ENCODE results near the gene LPCAT3. TPM values are rescaled to one million over a fixed set of nuclear protein-coding genes. Genes with fewer than 3 reads are reported as not detected.
"Not testable (repeated sequence)": the region's sequence is repeated elsewhere in the genome, so short reads cannot be mapped to it uniquely, and the experiment has no call there.

LPCAT3 gene
- total RNA-seq, 2 experiments from 2014 or later: 22.7 to 27.2 TPM

DNA sequence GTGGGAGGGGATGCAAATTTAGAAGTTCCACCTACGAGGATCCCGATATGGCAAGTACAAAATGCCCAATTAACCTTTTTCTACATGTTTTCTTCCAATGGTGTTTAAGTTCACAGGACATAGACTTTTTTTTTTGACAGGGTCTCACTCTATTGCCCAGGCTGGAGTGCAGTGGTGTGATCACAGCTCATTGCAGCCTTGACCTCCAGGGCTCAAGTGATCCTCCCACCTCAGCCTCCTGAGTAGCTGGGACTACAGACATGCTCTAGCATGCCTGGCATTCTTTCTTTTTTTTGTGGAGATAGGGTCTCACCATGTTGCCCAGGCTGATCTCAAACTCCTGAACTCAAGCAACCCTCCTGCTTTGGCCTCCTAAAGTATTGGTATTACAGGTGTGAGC is 37.5 kb upstream of the LPCAT3 start:
- H3K27ac Mint-ChIP-seq; intact Hi-C loops (cut with micrococcal nuclease); H3K9me3 Mint-ChIP-seq; H3K4me3 Mint-ChIP-seq; H3K4me1 Mint-ChIP-seq (ENCODE audit: low read depth); DNase-seq; H3K36me3 Mint-ChIP-seq (ENCODE audit: low read depth): not testable (repeated sequence)
- peaks cover 19% of the 10 kb centered on the region for H3K27me3 Mint-ChIP-seq (ENCODE audit: low read depth)
- CTCF ChIA-PET: interaction anchor here (1.8 kb wide), 1 partner anchor 107 kb away, joined by 5 read pairs; no protein-coding TSS in a partner anchor

DNA sequence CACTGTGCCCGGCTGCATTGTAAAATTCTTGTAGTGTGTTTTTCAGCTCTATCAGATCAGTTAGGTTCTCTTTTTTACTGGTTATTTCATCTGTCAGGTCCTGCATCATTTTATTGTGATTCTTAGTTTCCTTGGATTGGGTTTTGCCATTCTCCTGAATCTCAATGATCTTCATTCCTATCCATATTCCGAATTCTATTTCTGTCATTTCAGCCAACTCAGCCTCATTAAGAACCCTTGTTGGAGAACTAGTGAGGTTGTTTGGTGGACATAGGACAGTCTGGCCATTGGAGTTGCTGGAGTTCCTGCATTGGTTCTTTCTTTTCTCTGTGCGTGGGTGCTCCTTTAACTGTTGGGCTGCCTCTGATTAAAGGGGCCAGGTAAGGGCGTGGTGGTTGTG is 36.6 kb upstream of the LPCAT3 start:
- intact Hi-C loops (cut with micrococcal nuclease): no loop called here
- CTCF ChIA-PET: no interaction called here
- H3K4me3 Mint-ChIP-seq: no peak overlapping the region
- DNase-seq: no peak
- H3K4me1 Mint-ChIP-seq (ENCODE audit: low read depth): no peaks in the 10 kb centered on the region
- H3K27ac Mint-ChIP-seq: no peak overlapping the region
- H3K36me3 Mint-ChIP-seq (ENCODE audit: low read depth): no peaks in the 10 kb centered on the region
- H3K27me3 Mint-ChIP-seq (ENCODE audit: low read depth): peaks cover 15% of the 10 kb centered on the region
- H3K9me3 Mint-ChIP-seq: no peaks in the 10 kb centered on the region

DNA sequence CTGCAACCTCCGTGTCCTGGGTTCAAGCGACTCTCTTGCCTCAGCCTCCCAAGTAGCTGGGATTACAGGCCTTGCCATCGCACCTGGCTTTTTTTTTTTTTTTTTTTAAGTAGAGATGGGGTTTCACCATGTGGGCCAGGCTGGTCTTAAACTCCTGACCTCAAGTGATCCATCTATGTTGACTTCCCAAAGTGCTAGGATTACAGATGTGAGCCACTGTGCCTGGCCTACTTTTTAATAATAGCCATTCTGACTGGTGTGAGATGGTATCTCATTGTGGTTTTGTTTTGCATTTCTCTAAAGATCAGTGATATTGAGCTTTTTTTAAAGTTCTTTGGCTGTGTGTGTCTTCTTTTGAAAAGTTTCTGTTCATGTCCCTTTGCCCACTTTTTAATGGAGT is 31.7 kb upstream of the LPCAT3 start:
- H3K4me3 Mint-ChIP-seq; H3K27ac Mint-ChIP-seq; H3K36me3 Mint-ChIP-seq (ENCODE audit: low read depth); intact Hi-C loops (cut with micrococcal nuclease); H3K9me3 Mint-ChIP-seq; DNase-seq; H3K27me3 Mint-ChIP-seq (ENCODE audit: low read depth): not testable (repeated sequence)
- peaks cover 11% of the 10 kb centered on the region for H3K4me1 Mint-ChIP-seq (ENCODE audit: low read depth)
- CTCF ChIA-PET: interaction anchor here (1.1 kb wide), 1 partner anchor 53 kb away, joined by 3 read pairs; no protein-coding TSS in a partner anchor

DNA sequence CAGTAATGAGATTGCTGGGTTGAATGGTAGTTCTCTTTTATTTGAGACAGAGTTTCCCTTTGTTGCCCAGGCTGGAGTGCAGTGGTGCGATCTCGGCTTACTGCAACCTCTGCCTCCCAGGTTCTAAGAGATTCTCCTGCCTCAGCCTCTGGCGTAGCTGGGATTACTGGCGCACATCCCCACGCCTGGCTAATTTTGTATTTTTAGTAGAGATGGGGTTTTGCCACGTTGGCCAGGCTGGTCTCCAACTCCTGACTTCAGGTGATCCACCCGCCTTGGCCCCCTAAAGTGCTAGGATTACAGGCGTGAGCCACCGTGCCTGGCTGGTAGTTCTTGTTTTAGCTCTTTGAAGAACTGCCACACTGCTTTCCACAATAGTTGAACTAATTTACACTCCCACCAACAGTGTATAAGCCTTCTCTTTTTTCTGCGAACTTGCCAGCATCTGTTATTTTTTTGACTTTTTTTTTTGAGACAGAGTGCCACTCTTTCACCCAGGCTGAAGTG is 31.2 kb upstream of the LPCAT3 start:
- intact Hi-C loops (cut with micrococcal nuclease); H3K9me3 Mint-ChIP-seq; H3K27me3 Mint-ChIP-seq (ENCODE audit: low read depth); H3K27ac Mint-ChIP-seq; H3K36me3 Mint-ChIP-seq (ENCODE audit: low read depth); CTCF ChIA-PET; DNase-seq; H3K4me3 Mint-ChIP-seq: not testable (repeated sequence)
- peaks cover 11% of the 10 kb centered on the region for H3K4me1 Mint-ChIP-seq (ENCODE audit: low read depth)

DNA sequence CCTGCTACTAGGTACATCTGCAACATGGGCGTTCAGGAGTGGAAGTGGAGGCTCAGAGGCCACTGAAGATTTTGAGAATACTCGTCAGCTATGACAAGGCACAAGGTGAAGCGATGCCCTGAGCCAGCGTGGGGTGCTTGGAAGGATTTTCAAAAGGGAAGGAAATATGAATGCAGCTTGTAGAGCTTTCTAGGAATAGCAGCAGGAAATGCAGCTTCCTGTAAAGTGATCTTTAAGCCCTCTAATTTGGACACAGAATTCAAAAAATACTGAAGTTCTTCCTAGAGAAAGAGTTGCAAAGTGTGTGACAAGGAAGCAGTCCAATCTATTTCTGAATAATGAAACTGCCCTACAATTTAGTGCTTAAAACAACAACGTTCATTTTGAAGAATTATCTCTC is 29.0 kb upstream of the LPCAT3 start:
- H3K4me3 Mint-ChIP-seq: no peak overlapping the region
- H3K4me1 Mint-ChIP-seq (ENCODE audit: low read depth): peaks cover 11% of the 10 kb centered on the region
- intact Hi-C loops (cut with micrococcal nuclease): no loop called here
- no peaks in the 10 kb centered on the region for H3K36me3 Mint-ChIP-seq (ENCODE audit: low read depth)
- CTCF ChIA-PET: interaction anchor here (1.8 kb wide), 1 partner anchor 46 kb away, joined by 7 read pairs; no protein-coding TSS in a partner anchor
- no peaks in the 10 kb centered on the region for H3K27me3 Mint-ChIP-seq (ENCODE audit: low read depth)
- H3K27ac Mint-ChIP-seq: no peak overlapping the region
- H3K9me3 Mint-ChIP-seq: no peaks in the 10 kb centered on the region
- DNase-seq: no peak

DNA sequence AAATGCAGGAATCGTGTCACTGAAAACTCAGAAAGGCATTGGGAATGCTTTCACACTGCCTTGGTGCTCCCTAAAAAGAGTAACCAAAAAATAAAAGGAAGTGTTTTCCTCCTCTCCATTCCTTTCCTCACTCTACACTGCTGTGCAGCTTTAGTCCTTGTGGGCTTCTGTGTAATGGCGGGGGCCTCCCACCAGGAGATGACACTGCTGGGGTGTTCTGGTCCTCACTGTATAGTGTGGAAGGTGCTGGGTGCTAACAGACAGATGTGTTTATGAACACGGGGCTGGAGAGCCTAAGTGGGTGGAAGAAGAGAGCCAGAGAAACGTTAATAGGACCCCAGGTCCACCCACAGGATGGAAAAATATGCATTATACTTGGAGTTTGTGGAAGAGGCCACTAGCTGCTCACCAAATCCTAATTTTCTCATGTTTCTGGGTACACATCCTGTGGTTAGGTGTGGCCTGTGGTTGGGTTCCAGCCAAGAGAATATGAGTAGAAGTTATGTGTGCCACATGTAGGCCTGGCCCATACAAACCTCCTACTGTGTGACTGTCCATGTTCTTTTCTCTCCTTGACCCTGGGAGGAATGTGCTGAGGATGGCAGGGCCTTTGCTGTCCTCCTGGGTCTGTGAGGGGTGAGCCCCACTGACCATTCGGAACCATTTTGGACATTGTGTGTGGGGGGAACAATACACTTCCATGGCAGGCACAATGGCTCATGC is 28.3 kb upstream of the LPCAT3 start:
- Mint-ChIP-seq H3K4me1 (ENCODE audit: low read depth) (peaks cover 11% of the 10 kb centered on the region), H3K27me3 (ENCODE audit: low read depth) (no peaks in the 10 kb centered on the region), H3K4me3 (no peak overlapping the region), H3K9me3 (no peaks in the 10 kb centered on the region), H3K27ac (no peak overlapping the region), H3K36me3 (ENCODE audit: low read depth) (no peaks in the 10 kb centered on the region)
- intact Hi-C loops (cut with micrococcal nuclease): no loop called here
- CTCF ChIA-PET: no interaction called here
- no peak for DNase-seq

DNA sequence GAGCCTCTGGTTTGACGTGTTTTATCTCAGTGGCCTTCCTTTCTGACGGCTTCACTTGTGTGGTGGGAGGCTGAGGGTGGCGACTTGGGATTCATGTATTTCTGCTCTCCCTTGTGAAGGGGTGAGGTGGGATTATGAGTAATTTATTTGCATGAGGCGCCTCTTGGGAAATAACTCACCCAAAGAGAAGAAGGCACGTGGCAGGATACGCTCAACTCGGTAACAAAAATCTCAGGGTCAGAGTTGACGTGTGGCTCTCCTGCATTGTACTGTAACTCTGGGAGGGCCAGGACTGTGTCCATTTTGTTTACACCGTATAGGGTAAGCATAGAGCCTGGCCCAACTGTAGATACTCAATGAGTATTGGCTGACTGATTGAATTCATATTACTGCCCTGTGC is 27.6 kb upstream of the LPCAT3 start:
- no peak overlapping the region for H3K4me3 Mint-ChIP-seq
- no peaks in the 10 kb centered on the region for H3K36me3 Mint-ChIP-seq (ENCODE audit: low read depth)
- no peaks in the 10 kb centered on the region for H3K27me3 Mint-ChIP-seq (ENCODE audit: low read depth)
- intact Hi-C loops (cut with micrococcal nuclease): no loop called here
- no peaks in the 10 kb centered on the region for H3K9me3 Mint-ChIP-seq
- DNase-seq: no peak
- H3K4me1 Mint-ChIP-seq (ENCODE audit: low read depth): peaks cover 11% of the 10 kb centered on the region
- H3K27ac Mint-ChIP-seq: no peak overlapping the region
- CTCF ChIA-PET: no interaction called here

DNA sequence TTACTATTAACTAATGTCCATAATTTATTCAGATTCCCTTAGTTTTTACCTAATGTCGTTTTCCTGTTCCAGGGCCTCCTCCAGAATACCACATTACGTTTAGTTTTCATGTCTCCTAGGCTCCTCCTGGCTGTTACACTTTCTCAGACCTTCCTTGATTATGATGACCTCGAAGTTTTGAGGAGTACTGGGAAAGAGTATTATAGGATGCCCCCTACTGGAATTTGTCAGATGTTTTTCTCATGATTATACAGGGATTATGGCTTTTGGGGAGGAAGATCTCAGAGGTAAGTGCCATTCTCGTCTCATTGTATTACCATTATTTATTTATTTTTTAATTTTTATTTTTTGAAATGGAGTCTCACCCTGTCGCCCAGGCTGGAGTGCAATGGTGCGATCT is 24.6 kb upstream of the LPCAT3 start:
- DNase-seq: no peak
- H3K36me3 Mint-ChIP-seq (ENCODE audit: low read depth): no peaks in the 10 kb centered on the region
- CTCF ChIA-PET: interaction anchor here (0.7 to 3.4 kb wide), 2 partner anchors 10 to 56 kb away, joined by 3 to 13 read pairs; no protein-coding TSS in a partner anchor
- H3K9me3 Mint-ChIP-seq: no peaks in the 10 kb centered on the region
- H3K4me1 Mint-ChIP-seq (ENCODE audit: low read depth): peaks cover 10% of the 10 kb centered on the region
- no peak overlapping the region for H3K27ac Mint-ChIP-seq
- intact Hi-C loops (cut with micrococcal nuclease): loop anchor here (1.0 kb wide), 2 partner anchors 99 to 119 kb away; partner anchors contain the start of gene C12orf57
- no peak overlapping the region for H3K4me3 Mint-ChIP-seq
- H3K27me3 Mint-ChIP-seq (ENCODE audit: low read depth): no peaks in the 10 kb centered on the region

DNA sequence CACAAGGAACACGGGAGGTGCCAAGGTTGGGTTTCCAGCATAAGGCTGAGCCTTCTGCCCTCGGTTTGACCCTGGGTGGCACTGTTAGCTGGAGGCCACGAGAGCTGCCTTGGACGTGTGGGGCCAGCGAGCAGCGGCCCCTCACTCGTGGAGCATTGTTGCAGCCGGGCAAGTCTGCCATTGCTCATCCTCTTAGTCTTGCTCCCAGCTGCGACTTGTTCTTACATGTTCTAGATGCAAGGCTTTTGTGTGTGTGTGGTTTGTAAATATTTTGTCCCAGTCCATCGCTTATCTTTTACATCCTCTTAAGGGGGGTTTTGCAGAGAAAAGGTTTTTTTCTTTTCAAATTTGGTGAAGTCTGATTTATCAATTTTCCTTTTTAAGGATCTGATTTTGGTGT is 21.1 kb upstream of the LPCAT3 start:
- no peaks in the 10 kb centered on the region for H3K4me1 Mint-ChIP-seq (ENCODE audit: low read depth)
- no peaks in the 10 kb centered on the region for H3K36me3 Mint-ChIP-seq (ENCODE audit: low read depth)
- H3K27me3 Mint-ChIP-seq (ENCODE audit: low read depth): no peaks in the 10 kb centered on the region
- no peak overlapping the region for H3K4me3 Mint-ChIP-seq
- intact Hi-C loops (cut with micrococcal nuclease): no loop called here
- DNase-seq: no peak
- H3K27ac Mint-ChIP-seq: no peak overlapping the region
- CTCF ChIA-PET: no interaction called here
- no peaks in the 10 kb centered on the region for H3K9me3 Mint-ChIP-seq

DNA sequence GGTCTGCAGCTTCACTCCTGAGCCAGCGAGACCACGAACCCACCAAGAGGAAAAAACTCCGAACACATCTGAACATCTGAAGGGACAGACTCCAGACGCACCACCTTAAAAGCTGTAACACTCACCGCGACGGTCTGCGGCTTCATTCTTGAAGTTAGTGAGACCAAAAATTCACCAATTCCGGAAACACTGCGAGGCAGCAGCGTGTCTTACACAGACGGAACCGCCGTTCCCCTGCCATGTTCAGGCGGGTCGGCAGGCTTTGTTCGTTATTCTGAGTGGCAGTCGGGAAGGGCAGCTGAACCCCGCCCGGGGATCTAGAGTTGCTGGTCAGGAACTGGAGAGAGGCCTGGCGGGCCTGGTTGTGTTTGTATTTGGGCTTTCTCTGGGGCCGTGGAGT is 20.3 kb upstream of the LPCAT3 start:
- H3K36me3 Mint-ChIP-seq (ENCODE audit: low read depth): no peaks in the 10 kb centered on the region
- CTCF ChIA-PET: interaction anchor here (1.4 kb wide), 1 partner anchor 68 kb away, joined by 3 read pairs; no protein-coding TSS in a partner anchor
- H3K27ac Mint-ChIP-seq: no peak overlapping the region
- no peak for DNase-seq
- H3K4me3 Mint-ChIP-seq: no peak overlapping the region
- no peaks in the 10 kb centered on the region for H3K9me3 Mint-ChIP-seq
- intact Hi-C loops (cut with micrococcal nuclease): no loop called here
- no peaks in the 10 kb centered on the region for H3K4me1 Mint-ChIP-seq (ENCODE audit: low read depth)
- H3K27me3 Mint-ChIP-seq (ENCODE audit: low read depth): no peaks in the 10 kb centered on the region

DNA sequence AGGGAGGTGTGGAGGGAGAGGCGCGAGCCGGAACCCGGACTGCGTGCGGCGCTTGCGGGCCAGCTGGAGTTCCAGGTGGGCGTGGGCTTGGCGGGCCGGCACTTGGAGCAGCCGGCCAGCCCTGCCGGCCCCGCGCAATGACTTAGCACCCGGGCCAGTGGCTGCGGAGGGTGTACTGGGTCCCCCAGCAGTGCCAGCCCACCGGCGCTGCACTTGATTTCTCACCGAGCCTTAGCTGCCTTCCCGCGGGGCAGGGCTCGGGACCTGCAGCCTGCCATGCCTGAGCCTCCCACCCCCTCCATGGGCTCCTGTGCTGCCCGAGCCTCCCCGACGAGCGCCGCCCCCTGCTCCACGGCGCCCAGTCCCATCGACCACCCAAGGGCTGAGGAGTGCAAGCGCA is 19.1 kb upstream of the LPCAT3 start:
- H3K4me1 Mint-ChIP-seq (ENCODE audit: low read depth); H3K27me3 Mint-ChIP-seq (ENCODE audit: low read depth); intact Hi-C loops (cut with micrococcal nuclease); H3K36me3 Mint-ChIP-seq (ENCODE audit: low read depth); DNase-seq; H3K27ac Mint-ChIP-seq; H3K4me3 Mint-ChIP-seq; H3K9me3 Mint-ChIP-seq: not testable (repeated sequence)
- CTCF ChIA-PET: interaction anchor here (1.3 kb wide), 1 partner anchor 71 kb away, joined by 3 read pairs; the partner anchor contains the start of gene C1RL

DNA sequence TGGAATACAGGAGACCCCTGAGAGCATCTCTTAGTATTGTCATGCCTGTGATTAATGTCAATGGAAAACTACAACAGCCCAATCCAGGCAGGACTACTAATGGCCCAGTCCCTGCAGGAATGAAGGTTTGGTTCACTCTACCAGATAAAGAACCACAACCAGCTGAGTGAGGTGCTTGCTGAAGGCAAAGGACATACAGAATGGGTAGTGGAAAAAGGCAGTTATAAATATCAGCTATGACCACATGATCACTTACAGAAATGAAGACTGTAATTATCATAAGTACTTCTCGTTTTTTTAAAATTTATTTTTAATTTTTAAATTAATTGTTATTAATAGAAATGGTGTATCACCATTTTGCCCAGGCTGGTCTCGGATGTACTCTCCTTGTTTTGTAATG is 17.2 kb upstream of the LPCAT3 start:
- Mint-ChIP-seq H3K27ac (no peak overlapping the region), H3K4me1 (ENCODE audit: low read depth) (no peaks in the 10 kb centered on the region), H3K9me3 (no peaks in the 10 kb centered on the region), H3K27me3 (ENCODE audit: low read depth) (no peaks in the 10 kb centered on the region), H3K4me3 (no peak overlapping the region), H3K36me3 (ENCODE audit: low read depth) (no peaks in the 10 kb centered on the region)
- intact Hi-C loops (cut with micrococcal nuclease): no loop called here
- CTCF ChIA-PET: interaction anchor here (2.1 kb wide), 1 partner anchor 78 kb away, joined by 4 read pairs; no protein-coding TSS in a partner anchor
- DNase-seq: no peak

DNA sequence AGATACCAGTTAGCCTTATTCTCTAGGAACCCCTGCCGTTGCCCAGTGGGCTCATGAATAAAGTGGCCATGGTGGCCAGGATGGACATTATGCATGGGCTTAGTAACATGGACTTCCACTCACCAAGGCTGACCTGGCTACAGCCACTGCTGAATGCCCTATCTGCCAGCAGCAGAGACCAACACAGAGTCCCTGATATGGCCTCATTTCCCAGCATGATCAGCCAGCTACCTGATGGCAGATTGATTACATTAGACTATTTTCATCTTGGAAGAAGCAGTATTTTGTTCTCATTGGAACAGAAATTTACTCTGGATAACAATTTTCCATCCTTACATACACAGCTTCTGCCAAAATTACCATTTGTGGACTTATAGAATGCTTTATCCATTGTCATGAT is 16.2 kb upstream of the LPCAT3 start:
- H3K9me3 Mint-ChIP-seq: no peaks in the 10 kb centered on the region
- no peak overlapping the region for H3K27ac Mint-ChIP-seq
- CTCF ChIA-PET: no interaction called here
- intact Hi-C loops (cut with micrococcal nuclease): no loop called here
- no peak for DNase-seq
- H3K4me1 Mint-ChIP-seq (ENCODE audit: low read depth): no peaks in the 10 kb centered on the region
- H3K27me3 Mint-ChIP-seq (ENCODE audit: low read depth): no peaks in the 10 kb centered on the region
- H3K36me3 Mint-ChIP-seq (ENCODE audit: low read depth): no peaks in the 10 kb centered on the region
- no peak overlapping the region for H3K4me3 Mint-ChIP-seq
